Measurements from ENCODE around the gene NSUN4. TPM values are rescaled to one million over a fixed set of nuclear protein-coding genes. Genes with fewer than 3 reads are reported as not detected.

The NSUN4 gene
- total and polyA plus RNA-seq, 9 of the 15 experiments (the other 6 are each of a cell fraction or from before 2014, with no cell fraction given): 33.4 to 60.2 (median 46.3) TPM

DNA sequence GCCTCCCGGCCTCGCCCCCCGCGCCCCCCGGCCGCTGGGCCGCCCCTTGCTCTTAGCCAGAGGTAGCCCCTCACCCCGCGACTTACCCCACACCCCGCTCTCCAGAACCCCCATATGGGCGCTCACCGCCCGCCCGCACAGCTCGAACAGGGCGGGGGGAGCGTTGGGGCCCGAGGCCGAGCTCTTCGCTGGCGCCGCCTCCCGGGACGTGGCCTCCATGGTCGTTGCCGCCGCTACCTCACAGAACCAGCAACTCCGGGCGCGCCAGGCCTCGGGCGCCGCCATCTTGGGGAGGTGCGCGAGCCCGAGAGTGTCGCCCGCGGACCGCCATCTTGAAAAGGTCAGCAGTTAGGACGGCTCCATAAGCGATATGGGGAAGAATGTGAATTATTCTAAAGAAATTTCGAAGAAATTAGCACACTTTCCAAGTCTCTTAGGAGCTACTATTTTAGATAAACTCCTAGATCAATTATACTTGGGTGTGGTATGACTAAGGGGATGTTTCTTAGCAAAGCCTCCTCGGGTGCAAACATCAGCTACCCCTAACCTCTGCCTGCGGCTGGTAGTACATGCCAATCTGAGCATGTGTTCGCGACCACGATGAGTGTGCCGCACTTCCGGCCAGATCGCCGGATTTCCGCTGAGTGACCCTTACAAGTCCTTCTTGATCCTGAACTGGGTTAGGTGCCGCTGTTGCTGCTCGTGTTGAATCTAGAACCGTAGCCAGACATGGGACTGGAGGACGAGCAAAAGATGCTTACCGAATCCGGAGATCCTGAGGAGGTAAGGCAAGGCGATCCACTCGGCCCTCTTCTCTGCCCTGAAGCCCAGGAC lies 37.4 kb upstream of the NSUN4 start, which contains the start of the genes LRRC41 and UQCRH (continued):
- TF ChIP-seq SAP30 (IDR thresholded peaks at IDR 0.05; ENCODE audit: borderline replicate concordance, insufficient read depth, low read depth, low read length, poor library complexity, severe bottlenecking) (peak; percentile 88), SIN3A (IDR thresholded peaks at IDR 0.05; ENCODE audit: borderline replicate concordance in 2 of 2, control insufficient read depth in 1 of 2, low read depth in 2 of 2, low read length in 2 of 2) (peak; percentile 88 to 92; a peak in 3 of 4 replicates), ESRRA (IDR thresholded peaks at IDR 0.05; ENCODE audit: borderline replicate concordance, low read depth) (peak; percentile 98), JUN (IDR thresholded peaks at IDR 0.05; ENCODE audit: borderline replicate concordance, low read depth, low read length) (peak; percentile 62; the same call in 1 of the 2 replicates), JUN (CRISPR knock-in tag; IDR thresholded peaks at IDR 0.05; ENCODE audit: borderline replicate concordance) (no peak), NRF1 (conservative IDR thresholded peaks at IDR 0.05 in 1 of 2, IDR thresholded peaks at IDR 0.05 in 1 of 2) (peak; percentile 77 to 81), HCFC1 (IDR thresholded peaks at IDR 0.05; ENCODE audit: low read depth, low read length) (peak; percentile 92), HNRNPK (IDR thresholded peaks at IDR 0.05; ENCODE audit: low read depth, low read length, poor library complexity, severe bottlenecking) (peak; percentile 66), TOE1 (IDR thresholded peaks at IDR 0.05; ENCODE audit: borderline replicate concordance) (peak; percentile 99), TOE1 (CRISPR knock-in tag; IDR thresholded peaks at IDR 0.05; ENCODE audit: borderline replicate concordance, low read depth) (no peak), NCOA1 (IDR thresholded peaks at IDR 0.05; ENCODE audit: low read depth) (peak; percentile 67), PML (IDR thresholded peaks at IDR 0.05; ENCODE audit: low read length) (peak; percentile 55), BCOR (IDR thresholded peaks at IDR 0.05) (no peak), RBBP5 (IDR thresholded peaks at IDR 0.05; ENCODE audit: borderline replicate concordance, insufficient read depth, low read length, poor library complexity, severe bottlenecking) (peak; percentile 86), ELF2 (CRISPR knock-in tag; IDR thresholded peaks at IDR 0.05) (no peak), FOXP1 (CRISPR knock-in tag; IDR thresholded peaks at IDR 0.05) (no peak), MCM7 (IDR thresholded peaks at IDR 0.05) (no peak), NCOA6 (IDR thresholded peaks at IDR 0.05) (no peak)
- TF ChIP-seq, protein P1, sequence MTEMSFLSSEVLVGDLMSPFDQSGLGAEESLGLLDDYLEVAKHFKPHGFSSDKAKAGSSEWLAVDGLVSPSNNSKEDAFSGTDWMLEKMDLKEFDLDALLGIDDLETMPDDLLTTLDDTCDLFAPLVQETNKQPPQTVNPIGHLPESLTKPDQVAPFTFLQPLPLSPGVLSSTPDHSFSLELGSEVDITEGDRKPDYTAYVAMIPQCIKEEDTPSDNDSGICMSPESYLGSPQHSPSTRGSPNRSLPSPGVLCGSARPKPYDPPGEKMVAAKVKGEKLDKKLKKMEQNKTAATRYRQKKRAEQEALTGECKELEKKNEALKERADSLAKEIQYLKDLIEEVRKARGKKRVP (CRISPR knock-in tag; IDR thresholded peaks at IDR 0.05): 0 out of 2 replicates have a peak, but pooled peaks have one; percentile 11
- TF ChIP-seq, protein P2, sequence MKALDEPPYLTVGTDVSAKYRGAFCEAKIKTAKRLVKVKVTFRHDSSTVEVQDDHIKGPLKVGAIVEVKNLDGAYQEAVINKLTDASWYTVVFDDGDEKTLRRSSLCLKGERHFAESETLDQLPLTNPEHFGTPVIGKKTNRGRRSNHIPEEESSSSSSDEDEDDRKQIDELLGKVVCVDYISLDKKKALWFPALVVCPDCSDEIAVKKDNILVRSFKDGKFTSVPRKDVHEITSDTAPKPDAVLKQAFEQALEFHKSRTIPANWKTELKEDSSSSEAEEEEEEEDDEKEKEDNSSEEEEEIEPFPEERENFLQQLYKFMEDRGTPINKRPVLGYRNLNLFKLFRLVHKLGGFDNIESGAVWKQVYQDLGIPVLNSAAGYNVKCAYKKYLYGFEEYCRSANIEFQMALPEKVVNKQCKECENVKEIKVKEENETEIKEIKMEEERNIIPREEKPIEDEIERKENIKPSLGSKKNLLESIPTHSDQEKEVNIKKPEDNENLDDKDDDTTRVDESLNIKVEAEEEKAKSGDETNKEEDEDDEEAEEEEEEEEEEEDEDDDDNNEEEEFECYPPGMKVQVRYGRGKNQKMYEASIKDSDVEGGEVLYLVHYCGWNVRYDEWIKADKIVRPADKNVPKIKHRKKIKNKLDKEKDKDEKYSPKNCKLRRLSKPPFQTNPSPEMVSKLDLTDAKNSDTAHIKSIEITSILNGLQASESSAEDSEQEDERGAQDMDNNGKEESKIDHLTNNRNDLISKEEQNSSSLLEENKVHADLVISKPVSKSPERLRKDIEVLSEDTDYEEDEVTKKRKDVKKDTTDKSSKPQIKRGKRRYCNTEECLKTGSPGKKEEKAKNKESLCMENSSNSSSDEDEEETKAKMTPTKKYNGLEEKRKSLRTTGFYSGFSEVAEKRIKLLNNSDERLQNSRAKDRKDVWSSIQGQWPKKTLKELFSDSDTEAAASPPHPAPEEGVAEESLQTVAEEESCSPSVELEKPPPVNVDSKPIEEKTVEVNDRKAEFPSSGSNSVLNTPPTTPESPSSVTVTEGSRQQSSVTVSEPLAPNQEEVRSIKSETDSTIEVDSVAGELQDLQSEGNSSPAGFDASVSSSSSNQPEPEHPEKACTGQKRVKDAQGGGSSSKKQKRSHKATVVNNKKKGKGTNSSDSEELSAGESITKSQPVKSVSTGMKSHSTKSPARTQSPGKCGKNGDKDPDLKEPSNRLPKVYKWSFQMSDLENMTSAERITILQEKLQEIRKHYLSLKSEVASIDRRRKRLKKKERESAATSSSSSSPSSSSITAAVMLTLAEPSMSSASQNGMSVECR (CRISPR knock-in tag; IDR thresholded peaks at IDR 0.05): peak; percentile 88
- TF ChIP-seq, protein P3, sequence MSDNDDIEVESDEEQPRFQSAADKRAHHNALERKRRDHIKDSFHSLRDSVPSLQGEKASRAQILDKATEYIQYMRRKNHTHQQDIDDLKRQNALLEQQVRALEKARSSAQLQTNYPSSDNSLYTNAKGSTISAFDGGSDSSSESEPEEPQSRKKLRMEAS (CRISPR knock-in tag; IDR thresholded peaks at IDR 0.05): peak; percentile 86
